GM10266 (cell line): ENCODE results near the gene HCAR2.
"Not testable (repeated sequence)": the region's sequence is repeated elsewhere in the genome, so short reads cannot be mapped to it uniquely, and the experiment has no call there.

ENCODE experiments used
- DNase-seq: peaks from one replicate; pipeline ENCODE4 v3.0.0; 2012; ENCODE audit errors: extremely low spot score
- TF ChIP-seq, protein P1 (sequence below): IDR thresholded peaks from 2 replicates; pipeline ENCODE4 v1.5.1; 2012; ENCODE audit warnings: mild to moderate bottlenecking, low read depth; ENCODE audit not compliant: control insufficient read depth, insufficient read depth; ENCODE audit errors: missing control alignments

HCAR2 gene

DNA sequence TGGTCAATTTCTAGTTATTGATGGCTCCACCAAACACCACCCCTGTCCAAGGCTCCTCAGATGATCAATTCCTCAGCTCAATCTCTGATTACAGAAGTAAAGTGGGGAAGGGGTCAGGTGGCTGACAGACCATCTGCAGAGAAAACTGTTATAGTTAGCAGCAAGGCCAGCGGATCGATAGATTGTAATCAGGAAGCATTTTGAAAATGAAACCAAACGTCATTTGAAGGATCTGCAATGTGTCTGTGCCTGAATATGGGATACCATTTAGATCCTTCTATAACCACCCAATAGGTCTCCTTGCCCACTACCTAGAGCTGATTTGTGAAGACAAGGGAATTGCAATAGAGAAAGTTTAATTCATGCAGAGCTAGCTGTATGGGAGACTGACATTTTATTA is 11.6 kb downstream of the HCAR2 start:
- TF ChIP-seq, protein P1, sequence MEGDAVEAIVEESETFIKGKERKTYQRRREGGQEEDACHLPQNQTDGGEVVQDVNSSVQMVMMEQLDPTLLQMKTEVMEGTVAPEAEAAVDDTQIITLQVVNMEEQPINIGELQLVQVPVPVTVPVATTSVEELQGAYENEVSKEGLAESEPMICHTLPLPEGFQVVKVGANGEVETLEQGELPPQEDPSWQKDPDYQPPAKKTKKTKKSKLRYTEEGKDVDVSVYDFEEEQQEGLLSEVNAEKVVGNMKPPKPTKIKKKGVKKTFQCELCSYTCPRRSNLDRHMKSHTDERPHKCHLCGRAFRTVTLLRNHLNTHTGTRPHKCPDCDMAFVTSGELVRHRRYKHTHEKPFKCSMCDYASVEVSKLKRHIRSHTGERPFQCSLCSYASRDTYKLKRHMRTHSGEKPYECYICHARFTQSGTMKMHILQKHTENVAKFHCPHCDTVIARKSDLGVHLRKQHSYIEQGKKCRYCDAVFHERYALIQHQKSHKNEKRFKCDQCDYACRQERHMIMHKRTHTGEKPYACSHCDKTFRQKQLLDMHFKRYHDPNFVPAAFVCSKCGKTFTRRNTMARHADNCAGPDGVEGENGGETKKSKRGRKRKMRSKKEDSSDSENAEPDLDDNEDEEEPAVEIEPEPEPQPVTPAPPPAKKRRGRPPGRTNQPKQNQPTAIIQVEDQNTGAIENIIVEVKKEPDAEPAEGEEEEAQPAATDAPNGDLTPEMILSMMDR: no peak
- DNase-seq: no peak

GRCh38 chr12:122688291-122688690 is 14.9 kb downstream of the HCAR2 start:
- DNase-seq: no peak
- TF ChIP-seq, protein P1: no peak

- TF ChIP-seq, protein P1: no peak
- no peak for DNase-seq
Observed at GRCh38 chr12:122687086-122687485, 16.1 kb downstream of the HCAR2 start.

DNA sequence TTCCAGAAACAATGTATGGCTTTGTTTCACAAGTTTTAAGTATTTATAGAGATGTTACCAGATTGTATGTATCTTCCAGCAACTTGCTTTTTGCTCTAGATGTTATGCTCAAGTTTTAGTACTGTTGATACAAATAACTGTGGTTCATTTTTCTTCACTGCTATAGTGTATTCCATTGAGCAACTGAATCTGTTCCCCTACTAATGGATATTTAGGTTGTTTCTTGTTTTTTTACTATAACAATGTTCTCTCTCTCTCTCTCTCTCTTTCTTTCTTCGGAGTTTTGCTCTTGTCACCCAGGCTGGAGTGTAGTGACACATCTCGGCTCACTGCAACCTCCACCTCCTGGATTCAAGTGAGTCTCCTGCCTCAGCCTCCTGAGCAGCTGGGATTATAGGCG is 16.6 kb downstream of the HCAR2 start:
- TF ChIP-seq, protein P1: no peak
- DNase-seq: no peak

- TF ChIP-seq, protein P1: no peak
- DNase-seq: no peak
Observed at GRCh38 chr12:122684297-122684813, 18.8 kb downstream of the HCAR2 start.

DNA sequence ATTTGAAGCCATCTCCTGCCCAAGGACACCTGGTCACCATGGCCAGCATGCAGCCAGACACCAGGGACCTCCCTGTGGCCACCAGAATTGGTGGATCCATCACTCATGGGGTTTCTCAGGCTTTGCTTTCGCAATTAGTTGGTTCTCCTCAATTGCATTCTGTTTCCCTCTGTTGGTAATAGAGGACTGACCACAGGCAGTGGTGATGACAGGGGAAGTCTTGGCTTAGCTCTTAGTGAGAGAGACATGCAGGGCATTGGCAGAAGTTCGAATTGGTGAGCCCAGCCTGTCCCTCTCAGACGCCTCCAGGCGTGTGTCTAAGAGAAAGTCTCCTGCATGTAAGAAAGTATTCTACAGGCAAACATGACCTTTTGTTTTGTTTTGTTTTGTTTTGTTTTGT is 21.3 kb downstream of the HCAR2 start:
- TF ChIP-seq, protein P1: no peak
- no peak for DNase-seq

GRCh38 chr12:122680989-122681388 is 22.2 kb downstream of the HCAR2 start:
- not testable (repeated sequence) for DNase-seq

- not testable (repeated sequence) for DNase-seq
Observed at GRCh38 chr12:122676781-122677180, 26.4 kb downstream of the HCAR2 start.

GRCh38 chr12:122676015-122676414 is 27.1 kb downstream of the HCAR2 start:
- DNase-seq: not testable (repeated sequence)
